Mesendoderm (in vitro differentiated cells): ENCODE results near the gene HDAC4.

Experiments used
- DNase-seq: peaks from one replicate; pipeline ENCODE4 v3.0.0; 2013
- H2AK5ac ChIP-seq: 2 replicates; pipeline ENCODE4 v1.6.1; 2013; ENCODE audit warnings: low read length, inconsistent platforms
- H2BK120ac ChIP-seq: 2 replicates; pipeline ENCODE4 v1.6.1; 2013; ENCODE audit warnings: low read depth, mild to moderate bottlenecking, low read length, moderate library complexity, mixed read lengths
- H2BK15ac ChIP-seq: replicated peaks from 2 replicates; pipeline ENCODE4 v1.6.1; 2013; ENCODE audit warnings: low read depth, mild to moderate bottlenecking, moderate library complexity
- H2BK5ac ChIP-seq: 2 replicates; pipeline ENCODE4 v1.6.1; 2013; ENCODE audit warnings: low read length, inconsistent platforms
- H3K18ac ChIP-seq: 2 replicates; pipeline ENCODE4 v1.6.1; 2013; ENCODE audit warnings: mild to moderate bottlenecking, low read length, mixed read lengths
- H3K23ac ChIP-seq: one replicate; pipeline ENCODE4 v1.6.1; 2013; ENCODE audit warnings: low read length
- H3K27ac ChIP-seq: 2 replicates; pipeline ENCODE4 v1.5.1; 2013; ENCODE audit warnings: low read depth, mild to moderate bottlenecking, inconsistent platforms, low read length, moderate library complexity
- H3K27me3 ChIP-seq: 2 replicates; pipeline ENCODE4 v1.6.1; 2013; ENCODE audit warnings: low read length, control low read depth, mild to moderate bottlenecking, inconsistent platforms; ENCODE audit not compliant: insufficient read depth, poor library complexity
- H3K36me3 ChIP-seq: 2 replicates; pipeline ENCODE4 v1.6.1; 2013; ENCODE audit warnings: low read length, inconsistent platforms; ENCODE audit not compliant: control insufficient read depth, insufficient read depth
- H3K4ac ChIP-seq: one replicate; pipeline ENCODE4 v1.6.1; 2013; ENCODE audit warnings: low read depth, mild to moderate bottlenecking, low read length, moderate library complexity
- H3K4me1 ChIP-seq: 2 replicates; pipeline ENCODE4 v1.6.1; 2013; ENCODE audit warnings: low read depth, low read length, inconsistent platforms; ENCODE audit not compliant: control insufficient read depth
- H3K4me2 ChIP-seq: 2 replicates; pipeline ENCODE4 v1.6.1; 2013; ENCODE audit warnings: low read length
- H3K4me3 ChIP-seq: 2 replicates; pipeline ENCODE4 v1.5.1; 2013; ENCODE audit warnings: mild to moderate bottlenecking, low read length
- H3K56ac ChIP-seq: one replicate; pipeline ENCODE4 v1.6.1; 2013; ENCODE audit warnings: low read length
- H3K79me1 ChIP-seq: 2 replicates; pipeline ENCODE4 v1.6.1; 2013; ENCODE audit warnings: low read length, inconsistent platforms
- H3K79me2 ChIP-seq: 2 replicates; pipeline ENCODE4 v1.6.1; 2013; ENCODE audit warnings: mild to moderate bottlenecking, low read length; ENCODE audit not compliant: control insufficient read depth, insufficient read depth
- H3K9ac ChIP-seq: 2 replicates; pipeline ENCODE4 v1.6.1; 2013; ENCODE audit warnings: low read length, inconsistent platforms
- H4K5ac ChIP-seq: one replicate; pipeline ENCODE4 v1.6.1; 2013; ENCODE audit warnings: low read length
- H4K8ac ChIP-seq: one replicate; pipeline ENCODE4 v1.6.1; 2013; ENCODE audit warnings: low read depth, mild to moderate bottlenecking, control low read depth, low read length, moderate library complexity
- WGBS: extraction: QIAGEN DNeasy Blood & Tissue Kit; methylation state at CpG from one replicate; pipeline ENCODE4 v1.1.7; 2013; ENCODE audit warnings: low lambda C conversion rate, missing lambda C conversion rate; ENCODE audit not compliant: insufficient coverage; ENCODE audit errors: extremely low coverage; 5-methylcytosine and 5-hydroxymethylcytosine counted together

Gene HDAC4

GRCh38 chr2:239241431-239241960 lies 159.3 kb downstream of the HDAC4 start:
- no peaks in the 10 kb centered on the region for H3K36me3 ChIP-seq
- H3K27ac ChIP-seq: no peak overlapping the region
- H3K79me1 ChIP-seq: peaks cover 11% of the 10 kb centered on the region
- H3K4ac ChIP-seq: no peak overlapping the region
- H4K8ac ChIP-seq: no peak overlapping the region
- no peak overlapping the region for H3K18ac ChIP-seq
- H3K56ac ChIP-seq: no peak overlapping the region
- no peak overlapping the region for H3K4me2 ChIP-seq
- no peak overlapping the region for H3K23ac ChIP-seq
- H2BK15ac ChIP-seq: no peak overlapping the region
- WGBS: no CpG with 5 or more reads among the region's 1 CpG
- H2BK120ac ChIP-seq: no peak overlapping the region
- peaks cover 5% of the 10 kb centered on the region for H3K79me2 ChIP-seq
- no peak overlapping the region for H2AK5ac ChIP-seq
- no peaks in the 10 kb centered on the region for H3K4me1 ChIP-seq
- H2BK5ac ChIP-seq: no peak overlapping the region
- H3K27me3 ChIP-seq: no peaks in the 10 kb centered on the region
- no peak overlapping the region for H4K5ac ChIP-seq
- no peak overlapping the region for H3K4me3 ChIP-seq
- no peak for DNase-seq
- H3K9ac ChIP-seq: no peak overlapping the region

- no peak overlapping the region for H3K56ac ChIP-seq
- H3K4me3 ChIP-seq: no peak overlapping the region
Measured at GRCh38 chr2:239240414-239240881, 160.4 kb downstream of the HDAC4 start.

GRCh38 chr2:239239607-239240413 lies 161.0 kb downstream of the HDAC4 start:
- no peak overlapping the region for H3K18ac ChIP-seq
- no peak for DNase-seq
- no peak overlapping the region for H3K4me3 ChIP-seq
- no peaks in the 10 kb centered on the region for H3K27me3 ChIP-seq
- H2BK15ac ChIP-seq: no peak overlapping the region
- no peak overlapping the region for H4K5ac ChIP-seq
- peaks cover 5% of the 10 kb centered on the region for H3K79me2 ChIP-seq
- no peak overlapping the region for H2BK120ac ChIP-seq
- no peak overlapping the region for H4K8ac ChIP-seq
- no peak overlapping the region for H3K27ac ChIP-seq
- H3K56ac ChIP-seq: no peak overlapping the region
- no peak overlapping the region for H3K23ac ChIP-seq
- peaks cover 11% of the 10 kb centered on the region for H3K79me1 ChIP-seq
- no peaks in the 10 kb centered on the region for H3K36me3 ChIP-seq
- H2AK5ac ChIP-seq: no peak overlapping the region
- H3K4me2 ChIP-seq: no peak overlapping the region
- no peak overlapping the region for H3K4ac ChIP-seq
- H2BK5ac ChIP-seq: no peak overlapping the region
- H3K4me1 ChIP-seq: no peaks in the 10 kb centered on the region
- WGBS: no CpG with 5 or more reads among the region's 29 CpGs
- no peak overlapping the region for H3K9ac ChIP-seq

More at GRCh38 chr2:239240414-239240881, 160.4 kb downstream of the HDAC4 start:
- Histone ChIP-seq H4K8ac (no peak overlapping the region), H2BK5ac (no peak overlapping the region), H3K23ac (no peak overlapping the region), H3K9ac (no peak overlapping the region), H3K4me2 (no peak overlapping the region), H3K27me3 (no peaks in the 10 kb centered on the region), H3K18ac (no peak overlapping the region), H2BK15ac (no peak overlapping the region), H2BK120ac (no peak overlapping the region), H4K5ac (no peak overlapping the region), H3K36me3 (no peaks in the 10 kb centered on the region), H3K79me2 (peaks cover 5% of the 10 kb centered on the region), H3K4me1 (no peaks in the 10 kb centered on the region), H3K4ac (no peak overlapping the region), H3K27ac (no peak overlapping the region), H2AK5ac (no peak overlapping the region), H3K79me1 (peaks cover 11% of the 10 kb centered on the region)
- DNase-seq: no peak
- no CpG with 5 or more reads among the region's 15 CpGs for WGBS

- no peaks in the 10 kb centered on the region for H3K27me3 ChIP-seq
- H2BK120ac ChIP-seq: no peak overlapping the region
- H3K18ac ChIP-seq: no peak overlapping the region
- H3K79me1 ChIP-seq: peaks cover 12% of the 10 kb centered on the region
- no peak overlapping the region for H2BK5ac ChIP-seq
- H3K4me2 ChIP-seq: no peak overlapping the region
- H3K4me1 ChIP-seq: no peaks in the 10 kb centered on the region
- no peaks in the 10 kb centered on the region for H3K36me3 ChIP-seq
- H3K56ac ChIP-seq: no peak overlapping the region
- DNase-seq: no peak
- no peak overlapping the region for H3K23ac ChIP-seq
- H3K4me3 ChIP-seq: no peak overlapping the region
- no peak overlapping the region for H3K9ac ChIP-seq
- H4K5ac ChIP-seq: no peak overlapping the region
- H4K8ac ChIP-seq: no peak overlapping the region
- peaks cover 5% of the 10 kb centered on the region for H3K79me2 ChIP-seq
- H2BK15ac ChIP-seq: no peak overlapping the region
- no peak overlapping the region for H2AK5ac ChIP-seq
- H3K4ac ChIP-seq: no peak overlapping the region
- H3K27ac ChIP-seq: no peak overlapping the region
- WGBS: no CpG with 5 or more reads among the region's 15 CpGs
Measured at GRCh38 chr2:239238839-239239606, 161.8 kb downstream of the HDAC4 start.

- Histone ChIP-seq H4K8ac (no peak overlapping the region), H3K23ac (no peak overlapping the region), H3K36me3 (no peaks in the 10 kb centered on the region), H2BK120ac (no peak overlapping the region), H2AK5ac (no peak overlapping the region), H3K4ac (no peak overlapping the region), H3K27ac (no peak overlapping the region), H3K27me3 (no peaks in the 10 kb centered on the region), H3K56ac (no peak overlapping the region), H3K4me1 (no peaks in the 10 kb centered on the region), H2BK5ac (no peak overlapping the region), H3K9ac (no peak overlapping the region), H2BK15ac (no peak overlapping the region), H3K79me2 (peaks cover 5% of the 10 kb centered on the region), H3K4me3 (no peak overlapping the region), H3K4me2 (no peak overlapping the region), H4K5ac (no peak overlapping the region), H3K79me1 (peaks cover 11% of the 10 kb centered on the region), H3K18ac (no peak overlapping the region)
- WGBS: no CpG with 5 or more reads among the region's 5 CpGs
- no peak for DNase-seq
Measured at GRCh38 chr2:239238381-239238780, 162.4 kb downstream of the HDAC4 start.
